Measurements from ENCODE around the gene SLC25A27.

SLC25A27 gene

DNA sequence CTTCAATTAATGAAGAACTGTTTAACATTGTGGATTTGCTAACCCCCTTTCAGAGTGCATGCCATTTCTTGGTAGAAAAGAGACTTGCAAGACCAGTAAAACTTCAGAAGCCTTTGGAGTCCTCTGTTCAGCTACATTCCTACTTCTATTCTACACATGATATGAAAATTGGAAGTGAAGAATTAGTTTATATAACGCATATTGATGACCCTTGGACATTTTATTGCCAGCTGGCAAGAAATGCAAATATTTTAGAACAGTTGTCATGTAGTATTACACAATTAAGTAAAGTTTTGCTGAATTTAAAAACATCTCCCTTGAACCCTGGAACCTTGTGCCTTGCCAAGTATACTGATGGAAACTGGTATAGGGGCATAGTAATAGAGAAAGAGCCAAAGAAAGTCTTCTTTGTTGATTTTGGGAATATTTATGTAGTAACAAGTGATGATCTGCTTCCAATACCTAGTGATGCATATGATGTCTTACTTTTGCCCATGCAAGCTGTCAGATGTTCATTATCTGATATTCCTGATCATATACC is 38.2 kb downstream of the SLC25A27 start:
- DNase-seq (ENCODE audit: low spot score) = no peak
- TF ChIP-seq, protein P1, sequence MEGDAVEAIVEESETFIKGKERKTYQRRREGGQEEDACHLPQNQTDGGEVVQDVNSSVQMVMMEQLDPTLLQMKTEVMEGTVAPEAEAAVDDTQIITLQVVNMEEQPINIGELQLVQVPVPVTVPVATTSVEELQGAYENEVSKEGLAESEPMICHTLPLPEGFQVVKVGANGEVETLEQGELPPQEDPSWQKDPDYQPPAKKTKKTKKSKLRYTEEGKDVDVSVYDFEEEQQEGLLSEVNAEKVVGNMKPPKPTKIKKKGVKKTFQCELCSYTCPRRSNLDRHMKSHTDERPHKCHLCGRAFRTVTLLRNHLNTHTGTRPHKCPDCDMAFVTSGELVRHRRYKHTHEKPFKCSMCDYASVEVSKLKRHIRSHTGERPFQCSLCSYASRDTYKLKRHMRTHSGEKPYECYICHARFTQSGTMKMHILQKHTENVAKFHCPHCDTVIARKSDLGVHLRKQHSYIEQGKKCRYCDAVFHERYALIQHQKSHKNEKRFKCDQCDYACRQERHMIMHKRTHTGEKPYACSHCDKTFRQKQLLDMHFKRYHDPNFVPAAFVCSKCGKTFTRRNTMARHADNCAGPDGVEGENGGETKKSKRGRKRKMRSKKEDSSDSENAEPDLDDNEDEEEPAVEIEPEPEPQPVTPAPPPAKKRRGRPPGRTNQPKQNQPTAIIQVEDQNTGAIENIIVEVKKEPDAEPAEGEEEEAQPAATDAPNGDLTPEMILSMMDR (IDR thresholded peaks at IDR 0.05; ENCODE audit: borderline replicate concordance, control extremely low read depth, extremely low read depth, insufficient read depth, missing control alignments) = no peak
- in situ Hi-C loops (cut with MboI; ENCODE audit: low sequenced_read_pairs, unreplicated experiment) = no loop called here

DNA sequence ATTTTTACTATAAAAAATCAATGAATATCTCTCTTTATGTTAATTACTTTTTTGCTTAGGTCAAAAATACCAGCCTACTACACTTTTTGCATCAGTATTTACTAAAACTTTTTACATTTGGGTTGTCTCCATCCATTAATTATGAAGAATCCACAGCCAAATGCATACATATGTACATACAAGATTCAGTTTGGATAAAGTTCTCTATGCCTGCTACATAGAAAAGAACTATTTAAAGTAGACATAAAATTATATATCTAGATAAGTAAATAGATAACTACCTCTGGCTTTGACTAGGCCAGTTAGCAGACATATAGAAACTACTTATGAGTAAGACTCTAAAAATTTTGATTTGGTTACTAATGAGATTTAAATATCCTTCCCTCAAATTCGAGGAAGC is 47.2 kb downstream of the SLC25A27 start:
- TF ChIP-seq, protein P1 (IDR thresholded peaks at IDR 0.05; ENCODE audit: borderline replicate concordance, control extremely low read depth, extremely low read depth, insufficient read depth, missing control alignments) = no peak
- no peak for DNase-seq (ENCODE audit: low spot score)
- in situ Hi-C loops (cut with MboI; ENCODE audit: low sequenced_read_pairs, unreplicated experiment) = no loop called here

DNA sequence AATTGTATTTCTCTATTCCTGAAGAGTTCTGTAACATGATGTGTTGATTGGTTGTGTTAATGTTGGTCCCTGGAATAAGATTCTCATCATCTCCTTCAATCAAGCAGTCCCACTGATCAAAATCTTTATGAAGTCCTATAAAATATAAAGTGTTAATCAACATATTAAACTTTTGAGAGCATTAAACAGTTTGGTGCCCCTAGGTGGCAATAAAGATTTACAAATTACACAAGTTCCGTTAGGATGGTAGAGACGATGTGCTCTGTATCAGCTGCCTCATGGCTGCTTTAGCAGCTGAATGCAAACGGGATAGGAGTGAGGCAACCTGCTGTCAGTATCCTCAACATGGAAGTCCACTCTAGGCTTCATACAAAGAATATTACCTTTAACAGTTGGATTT is 51.8 kb downstream of the SLC25A27 start:
- DNase-seq (ENCODE audit: low spot score) = no peak
- TF ChIP-seq, protein P1 (IDR thresholded peaks at IDR 0.05; ENCODE audit: borderline replicate concordance, control extremely low read depth, extremely low read depth, insufficient read depth, missing control alignments) = no peak
- in situ Hi-C loops (cut with MboI; ENCODE audit: low sequenced_read_pairs, unreplicated experiment) = no loop called here

DNA sequence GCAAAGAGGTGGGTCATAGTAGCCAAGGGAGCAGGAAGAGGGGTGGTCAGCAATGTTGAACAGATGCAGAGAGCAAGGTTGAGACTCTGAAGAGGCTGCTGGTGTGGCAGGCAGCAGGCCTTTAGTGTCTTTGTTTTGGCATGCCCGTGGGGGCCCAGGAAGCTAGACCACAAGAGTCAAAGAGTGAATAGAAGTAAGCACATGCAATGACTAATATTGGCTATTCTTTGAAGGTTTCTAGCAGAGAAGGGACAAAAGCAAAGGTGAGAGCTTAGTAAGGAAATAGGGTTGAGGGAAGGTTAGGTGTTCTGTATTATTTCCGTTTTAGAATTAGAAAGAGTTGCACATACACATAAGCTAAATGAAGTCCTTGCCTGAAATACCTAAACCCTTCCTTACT is 53.7 kb downstream of the SLC25A27 start:
- TF ChIP-seq, protein P1 (IDR thresholded peaks at IDR 0.05; ENCODE audit: borderline replicate concordance, control extremely low read depth, extremely low read depth, insufficient read depth, missing control alignments) = no peak
- DNase-seq (ENCODE audit: low spot score) = no peak
- in situ Hi-C loops (cut with MboI; ENCODE audit: low sequenced_read_pairs, unreplicated experiment) = no loop called here

DNA sequence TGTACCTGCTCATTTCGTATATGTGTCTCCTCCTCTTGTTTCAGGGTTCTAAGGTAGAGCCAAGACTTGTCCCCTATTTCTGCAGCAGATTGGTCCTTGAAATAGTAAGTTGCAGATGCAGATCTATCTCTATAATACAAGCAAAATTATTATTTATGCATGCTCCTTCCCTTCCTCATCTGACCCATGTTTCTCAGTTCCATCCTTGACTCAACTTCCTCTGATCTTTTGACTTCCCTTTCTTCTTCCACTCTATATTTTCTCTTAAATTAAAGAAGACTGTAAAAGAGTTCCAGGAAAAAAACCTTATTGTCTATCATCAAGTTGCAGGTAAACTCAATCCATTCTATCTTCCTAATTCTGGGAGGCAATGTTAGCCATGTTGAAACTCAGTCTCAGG is 58.7 kb downstream of the SLC25A27 start:
- TF ChIP-seq, protein P1 (IDR thresholded peaks at IDR 0.05; ENCODE audit: borderline replicate concordance, control extremely low read depth, extremely low read depth, insufficient read depth, missing control alignments) = no peak
- in situ Hi-C loops (cut with MboI; ENCODE audit: low sequenced_read_pairs, unreplicated experiment) = no loop called here
- DNase-seq (ENCODE audit: low spot score) = no peak

DNA sequence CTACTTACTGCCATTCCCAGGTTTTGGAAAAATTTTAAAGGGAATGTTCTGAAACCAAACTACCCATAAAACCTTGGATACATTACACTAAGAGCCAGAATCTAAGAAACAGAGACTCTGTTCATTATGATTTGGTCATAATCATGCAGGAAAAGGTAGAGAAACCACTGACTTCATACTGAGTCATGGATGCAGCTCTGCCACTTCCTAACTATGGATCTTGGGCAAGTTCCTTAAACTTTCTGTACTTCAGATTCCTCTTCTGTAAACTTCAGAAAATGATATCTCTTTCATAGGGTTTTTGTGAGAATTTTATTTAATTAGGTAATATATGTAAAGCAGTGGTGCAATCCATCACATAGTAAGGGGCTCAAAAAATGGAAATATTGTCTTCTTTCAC is 62.4 kb downstream of the SLC25A27 start:
- in situ Hi-C loops (cut with MboI; ENCODE audit: low sequenced_read_pairs, unreplicated experiment) = no loop called here
- no peak for DNase-seq (ENCODE audit: low spot score)
- TF ChIP-seq, protein P1 (IDR thresholded peaks at IDR 0.05; ENCODE audit: borderline replicate concordance, control extremely low read depth, extremely low read depth, insufficient read depth, missing control alignments) = no peak

DNA sequence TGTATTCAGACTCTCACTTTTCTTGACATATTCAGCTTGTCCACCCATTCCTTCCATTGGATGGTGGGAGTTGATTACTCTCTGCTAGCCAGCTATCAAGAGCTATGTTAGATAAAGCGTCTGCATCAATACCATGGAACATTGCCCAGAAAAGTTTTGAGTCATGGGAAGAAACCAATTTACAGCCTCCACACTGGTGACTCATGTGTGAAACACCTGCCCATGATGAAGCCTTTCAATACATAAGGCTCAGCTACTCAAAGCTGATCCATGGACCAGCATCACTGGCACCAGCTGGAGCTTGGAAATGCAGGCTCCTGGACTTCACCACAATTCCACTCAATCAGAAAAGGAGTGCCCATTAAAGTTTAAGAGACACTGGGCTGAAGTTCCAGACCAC is 66.3 kb downstream of the SLC25A27 start:
- DNase-seq (ENCODE audit: low spot score) = no peak
- in situ Hi-C loops (cut with MboI; ENCODE audit: low sequenced_read_pairs, unreplicated experiment) = no loop called here
- TF ChIP-seq, protein P1 (IDR thresholded peaks at IDR 0.05; ENCODE audit: borderline replicate concordance, control extremely low read depth, extremely low read depth, insufficient read depth, missing control alignments) = no peak

Measured in GM13976 (cell line).